IMR-90 (cell line): ENCODE results near the gene DOCK2.

Experiments used
- CTCF ChIP-seq: conservative IDR thresholded peaks from 2 replicates; pipeline ENCODE4 v1.5.1; 2012; ENCODE audit warnings: mild to moderate bottlenecking, low read depth, low read length, improper control_type of control experiment
- ELK1 ChIP-seq: fragments of 150-350 bp; IDR thresholded peaks from 2 replicates; pipeline ENCODE4 v1.6.1; 2016; ENCODE audit warnings: low read depth, mild to moderate bottlenecking, low read length, moderate library complexity, borderline replicate concordance

- TF ChIP-seq CTCF: no peak
- TF ChIP-seq ELK1: no peak
Observed at GRCh38 chr5:169934990-169935389, 297.9 kb downstream of the DOCK2 start.
